Measurements from ENCODE around the gene QKI. TPM values are rescaled to one million over a fixed set of nuclear protein-coding genes. Genes with fewer than 3 reads are reported as not detected.

QKI gene
- 0.04 TPM in 1 of 2 replicates, not detected in the other for total RNA-seq (2014; rRNA removed; shearing (Covaris generic); ENCODE audit: low replicate concordance)

- Histone ChIP-seq H3K4me3 (ENCODE audit: low read length) (no peak within 1 kb of the TSS), H3K9ac (ENCODE audit: low read length) (no peak within 1 kb of the TSS), H3K36me3 (ENCODE audit: insufficient read depth, low read length) (no peaks in the 10 kb centered on the region), H3K27me3 (ENCODE audit: low read length) (no peaks in the 10 kb centered on the region), H3K9me2 (replicated peaks; ENCODE audit: insufficient read depth, low read length) (no peaks in the 10 kb centered on the region), H4K20me1 (ENCODE audit: insufficient read depth, low read depth, low read length) (no peaks in the 10 kb centered on the region), H3K9me3 (ENCODE audit: low read length) (0 out of 2 replicates have a peak, but pooled peaks cover 4% of the 10 kb centered on the region), H3K4me1 (ENCODE audit: low read length) (no peaks in the 10 kb centered on the region), H2AFZ (ENCODE audit: low read length) (no peak within 1 kb of the TSS), H3K27ac (ENCODE audit: low read length) (no peak within 1 kb of the TSS), H3K79me2 (ENCODE audit: low read length) (no peaks in the 10 kb centered on the region), H3K4me2 (ENCODE audit: low read depth, low read length, poor library complexity, severe bottlenecking) (no peak within 1 kb of the TSS)
- no peak for DNase-seq
These were observed at the start of gene QKI for GRCh38 chr6:163414117-163414945. Gene QKI (plus strand): TSS chr6:163414718. CDS start chr6:163415194, 476 bp downstream.

- no peak for DNase-seq
- H3K36me3 ChIP-seq (ENCODE audit: insufficient read depth, low read length) = no peaks in the 10 kb centered on the region
- no peak overlapping the region for H3K4me2 ChIP-seq (ENCODE audit: low read depth, low read length, poor library complexity, severe bottlenecking)
- no peak overlapping the region for H3K27ac ChIP-seq (ENCODE audit: low read length)
- no peaks in the 10 kb centered on the region for H3K79me2 ChIP-seq (ENCODE audit: low read length)
- H3K4me1 ChIP-seq (ENCODE audit: low read length) = no peaks in the 10 kb centered on the region
- no peak overlapping the region for H2AFZ ChIP-seq (ENCODE audit: low read length)
- H3K9me2 ChIP-seq (replicated peaks; ENCODE audit: insufficient read depth, low read length) = no peaks in the 10 kb centered on the region
- H4K20me1 ChIP-seq (ENCODE audit: insufficient read depth, low read depth, low read length) = no peaks in the 10 kb centered on the region
- H3K27me3 ChIP-seq (ENCODE audit: low read length) = no peaks in the 10 kb centered on the region
- no peaks in the 10 kb centered on the region for H3K9me3 ChIP-seq (ENCODE audit: low read length)
- no peak overlapping the region for H3K9ac ChIP-seq (ENCODE audit: low read length)
- H3K4me3 ChIP-seq (ENCODE audit: low read length) = no peak overlapping the region
These were observed 48.2 kb upstream of the QKI start for GRCh38 chr6:163366288-163366687.

GRCh38 chr6:163367497-163368183 is 46.9 kb upstream of the QKI start:
- no peaks in the 10 kb centered on the region for H3K36me3 ChIP-seq (ENCODE audit: insufficient read depth, low read length)
- no peak overlapping the region for H3K9ac ChIP-seq (ENCODE audit: low read length)
- DNase-seq = no peak
- H3K4me1 ChIP-seq (ENCODE audit: low read length) = no peaks in the 10 kb centered on the region
- H3K79me2 ChIP-seq (ENCODE audit: low read length) = no peaks in the 10 kb centered on the region
- H3K4me3 ChIP-seq (ENCODE audit: low read length) = no peak overlapping the region
- no peak overlapping the region for H3K4me2 ChIP-seq (ENCODE audit: low read depth, low read length, poor library complexity, severe bottlenecking)
- H4K20me1 ChIP-seq (ENCODE audit: insufficient read depth, low read depth, low read length) = no peaks in the 10 kb centered on the region
- no peaks in the 10 kb centered on the region for H3K27me3 ChIP-seq (ENCODE audit: low read length)
- no peak overlapping the region for H3K27ac ChIP-seq (ENCODE audit: low read length)
- H3K9me2 ChIP-seq (replicated peaks; ENCODE audit: insufficient read depth, low read length) = no peaks in the 10 kb centered on the region
- no peaks in the 10 kb centered on the region for H3K9me3 ChIP-seq (ENCODE audit: low read length)
- no peak overlapping the region for H2AFZ ChIP-seq (ENCODE audit: low read length)

GRCh38 chr6:163369141-163369540 is 45.4 kb upstream of the QKI start:
- no peaks in the 10 kb centered on the region for H3K27me3 ChIP-seq (ENCODE audit: low read length)
- H4K20me1 ChIP-seq (ENCODE audit: insufficient read depth, low read depth, low read length) = no peaks in the 10 kb centered on the region
- H3K4me3 ChIP-seq (ENCODE audit: low read length) = no peak overlapping the region
- DNase-seq = no peak
- no peaks in the 10 kb centered on the region for H3K9me2 ChIP-seq (replicated peaks; ENCODE audit: insufficient read depth, low read length)
- H3K9ac ChIP-seq (ENCODE audit: low read length) = no peak overlapping the region
- H3K36me3 ChIP-seq (ENCODE audit: insufficient read depth, low read length) = no peaks in the 10 kb centered on the region
- no peaks in the 10 kb centered on the region; the same call in 1 of the 2 replicates for H3K9me3 ChIP-seq (ENCODE audit: low read length)
- no peaks in the 10 kb centered on the region for H3K4me1 ChIP-seq (ENCODE audit: low read length)
- no peak overlapping the region for H2AFZ ChIP-seq (ENCODE audit: low read length)
- H3K4me2 ChIP-seq (ENCODE audit: low read depth, low read length, poor library complexity, severe bottlenecking) = no peak overlapping the region
- H3K27ac ChIP-seq (ENCODE audit: low read length) = no peak overlapping the region
- H3K79me2 ChIP-seq (ENCODE audit: low read length) = no peaks in the 10 kb centered on the region

GRCh38 chr6:163369628-163370365 is 44.7 kb upstream of the QKI start:
- H3K27ac ChIP-seq (ENCODE audit: low read length) = no peak overlapping the region
- H3K4me2 ChIP-seq (ENCODE audit: low read depth, low read length, poor library complexity, severe bottlenecking) = no peak overlapping the region
- H3K79me2 ChIP-seq (ENCODE audit: low read length) = no peaks in the 10 kb centered on the region
- no peaks in the 10 kb centered on the region for H3K36me3 ChIP-seq (ENCODE audit: insufficient read depth, low read length)
- no peak for DNase-seq
- H3K4me1 ChIP-seq (ENCODE audit: low read length) = no peaks in the 10 kb centered on the region
- H3K9ac ChIP-seq (ENCODE audit: low read length) = no peak overlapping the region
- H3K9me3 ChIP-seq (ENCODE audit: low read length) = no peaks in the 10 kb centered on the region; the same call in 1 of the 2 replicates
- H2AFZ ChIP-seq (ENCODE audit: low read length) = no peak overlapping the region
- H4K20me1 ChIP-seq (ENCODE audit: insufficient read depth, low read depth, low read length) = no peaks in the 10 kb centered on the region
- H3K27me3 ChIP-seq (ENCODE audit: low read length) = no peaks in the 10 kb centered on the region
- H3K9me2 ChIP-seq (replicated peaks; ENCODE audit: insufficient read depth, low read length) = no peaks in the 10 kb centered on the region
- no peak overlapping the region for H3K4me3 ChIP-seq (ENCODE audit: low read length)

GRCh38 chr6:163370464-163371117 is 43.9 kb upstream of the QKI start:
- H3K9ac ChIP-seq (ENCODE audit: low read length) = no peak overlapping the region
- H3K9me3 ChIP-seq (ENCODE audit: low read length) = no peaks in the 10 kb centered on the region; the same call in 1 of the 2 replicates
- no peaks in the 10 kb centered on the region for H3K9me2 ChIP-seq (replicated peaks; ENCODE audit: insufficient read depth, low read length)
- no peaks in the 10 kb centered on the region for H3K36me3 ChIP-seq (ENCODE audit: insufficient read depth, low read length)
- H3K27me3 ChIP-seq (ENCODE audit: low read length) = no peaks in the 10 kb centered on the region
- no peaks in the 10 kb centered on the region for H3K4me1 ChIP-seq (ENCODE audit: low read length)
- H3K79me2 ChIP-seq (ENCODE audit: low read length) = no peaks in the 10 kb centered on the region
- no peaks in the 10 kb centered on the region for H4K20me1 ChIP-seq (ENCODE audit: insufficient read depth, low read depth, low read length)
- H3K4me2 ChIP-seq (ENCODE audit: low read depth, low read length, poor library complexity, severe bottlenecking) = no peak overlapping the region
- H3K27ac ChIP-seq (ENCODE audit: low read length) = no peak overlapping the region
- no peak overlapping the region for H2AFZ ChIP-seq (ENCODE audit: low read length)
- no peak for DNase-seq
- H3K4me3 ChIP-seq (ENCODE audit: low read length) = no peak overlapping the region

GRCh38 chr6:163371129-163371528 is 43.4 kb upstream of the QKI start:
- Histone ChIP-seq H3K9ac (ENCODE audit: low read length) (no peak overlapping the region), H3K79me2 (ENCODE audit: low read length) (no peaks in the 10 kb centered on the region), H3K4me1 (ENCODE audit: low read length) (no peaks in the 10 kb centered on the region), H4K20me1 (ENCODE audit: insufficient read depth, low read depth, low read length) (no peaks in the 10 kb centered on the region), H3K4me2 (ENCODE audit: low read depth, low read length, poor library complexity, severe bottlenecking) (no peak overlapping the region), H3K9me3 (ENCODE audit: low read length) (no peaks in the 10 kb centered on the region; the same call in 1 of the 2 replicates), H3K36me3 (ENCODE audit: insufficient read depth, low read length) (no peaks in the 10 kb centered on the region), H3K4me3 (ENCODE audit: low read length) (no peak overlapping the region), H3K9me2 (replicated peaks; ENCODE audit: insufficient read depth, low read length) (no peaks in the 10 kb centered on the region), H3K27ac (ENCODE audit: low read length) (no peak overlapping the region), H3K27me3 (ENCODE audit: low read length) (no peaks in the 10 kb centered on the region), H2AFZ (ENCODE audit: low read length) (no peak overlapping the region)
- DNase-seq = no peak
